ENCODE data around the gene ADAMTS2. TPM values are rescaled to one million over a fixed set of nuclear protein-coding genes. Genes with fewer than 3 reads are reported as not detected.
A peak's percentile ranks its signal among the peaks of the same experiment; 100 is the strongest.

Gene ADAMTS2
- total and polyA plus RNA-seq, 2 of the 8 experiments (the other 6 are each of a cell fraction or from before 2014, with no cell fraction given) = 6.6 to 7.3 TPM

- peak overlapping the region; percentile 31; the same call in 1 of the 2 replicates for H4K8ac ChIP-seq (ENCODE audit: extremely low read depth, insufficient read depth, low read length)
- H4K91ac ChIP-seq (replicated peaks; ENCODE audit: insufficient read length, low read length) = no peak overlapping the region
- peaks cover 0 to 17% (median 10%) of the 10 kb centered on the region in 4 experiments; a peak in 6 of 7 replicates for H3K4me1 ChIP-seq (replicated peaks in 1 of 4; ENCODE audit: control insufficient read depth in 3 of 4, insufficient read depth in 4 of 4, low read length in 3 of 4)
- no peaks in the 10 kb centered on the region for H3K36me3 ChIP-seq (ENCODE audit: control insufficient read depth in 2 of 4, insufficient read depth in 4 of 4, low read length in 3 of 4)
- H2BK120ac ChIP-seq (replicated peaks; ENCODE audit: low read depth, low read length) = no peak overlapping the region
- H3K27me3 ChIP-seq (replicated peaks in 1 of 4; ENCODE audit: control insufficient read depth in 3 of 4, extremely low read depth in 1 of 4, insufficient read depth in 3 of 4, low read length in 3 of 4) = no peaks in the 10 kb centered on the region
- no peaks in the 10 kb centered on the region for H3K79me1 ChIP-seq (ENCODE audit: low read depth, low read length)
- 0 out of 2 replicates have a peak overlapping the region, but pooled peaks have one; percentile 72 for H2BK15ac ChIP-seq (ENCODE audit: low read length)
- peak overlapping the region; percentile 39; the same call in 1 of the 2 replicates for H2AK5ac ChIP-seq (ENCODE audit: low read depth, low read length)
- H3K14ac ChIP-seq (ENCODE audit: insufficient read length) = no peak overlapping the region
- no peak overlapping the region for H3K18ac ChIP-seq (ENCODE audit: extremely low read depth, low read length)
- no peak overlapping the region for H3K9ac ChIP-seq (replicated peaks in 1 of 4; ENCODE audit: extremely low read depth in 1 of 4, low read depth in 3 of 4, low read length in 3 of 4)
- H3K79me2 ChIP-seq (ENCODE audit: control insufficient read depth in 1 of 2, insufficient read depth in 2 of 2, low read length in 2 of 2) = no peaks in the 10 kb centered on the region
- no peak overlapping the region for H3K4me2 ChIP-seq (ENCODE audit: insufficient read depth in 1 of 2, low read depth in 2 of 2, low read length in 2 of 2)
- no peaks in the 10 kb centered on the region for H4K20me1 ChIP-seq (replicated peaks in 1 of 2; ENCODE audit: control insufficient read depth in 1 of 2, insufficient read depth in 2 of 2, low read length in 2 of 2)
- no peak overlapping the region for H2BK12ac ChIP-seq (ENCODE audit: low read depth, low read length)
- CTCF ChIA-PET (ENCODE audit: partially characterized antibody) = interaction anchor here (0.9 to 8.3 kb wide), 13 partner anchors 13 to 229 kb away, joined by 3 to 94 read pairs (median 4); no protein-coding TSS in a partner anchor
- H4K5ac ChIP-seq (ENCODE audit: insufficient read length, low read depth, low read length) = no peak overlapping the region
- no peak overlapping the region for H3K56ac ChIP-seq (replicated peaks; ENCODE audit: insufficient read length, low read depth, low read length)
- POLR2A ChIA-PET (ENCODE audit: partially characterized antibody) = interaction anchor here (0.8 kb wide), 1 partner anchor 57 kb away, joined by 3 read pairs; no protein-coding TSS in a partner anchor
- no peak overlapping the region for H3K27ac ChIP-seq (ENCODE audit: low read depth, low read length)
- no peak for FAIRE-seq
- DNase-seq (ENCODE audit: low read depth in 1 of 2, low spot score in 2 of 2) = no peak
- no peak overlapping the region for H2BK5ac ChIP-seq (ENCODE audit: low read depth, low read length)
- no peaks in the 10 kb centered on the region for H3K9me3 ChIP-seq (ENCODE audit: insufficient read depth in 2 of 2, low read depth in 1 of 2, low read length in 1 of 2)
- H3K23ac ChIP-seq (ENCODE audit: insufficient read length) = no peak overlapping the region
- no peak overlapping the region for H2BK20ac ChIP-seq (ENCODE audit: low read length)
- no peak overlapping the region for H3K4me3 ChIP-seq (ENCODE audit: extremely low read depth in 1 of 4, insufficient read depth in 2 of 4, low read depth in 3 of 4, low read length in 4 of 4)
- H2AFZ ChIP-seq (ENCODE audit: low read length) = no peak overlapping the region
- H3K23me2 ChIP-seq (ENCODE audit: low read depth, low read length) = no peaks in the 10 kb centered on the region
- H3K4ac ChIP-seq (replicated peaks; ENCODE audit: insufficient read length, low read depth, low read length) = no peak overlapping the region
- 87% methylated on average over 10 of the region's 17 CpGs; no CpG with 5 or more reads in 1 of the 2 experiments for whole genome bisulfite sequencing, 2 experiments (ENCODE audit: extremely low coverage in 1 of 2, insufficient coverage in 1 of 2, insufficient read length in 1 of 2, insufficient replicate concordance in 2 of 2, low coverage in 1 of 2, low lambda C conversion rate in 2 of 2, missing lambda C conversion rate in 1 of 2)
- TF ChIP-seq CTCF (IDR thresholded peaks at IDR 0.05; ENCODE audit: control extremely low read depth in 1 of 3, insufficient read depth in 1 of 3, low read depth in 1 of 3, low read length in 3 of 3) = peak in 1 of 3 experiments; percentile 33; a peak in 2 of 4 replicates
- TF ChIP-seq FOSL1 (IDR thresholded peaks at IDR 0.05; ENCODE audit: insufficient read depth, low read depth, low read length) = no peak
- peak; percentile 47 to 49; a peak in 3 of 4 replicates for TF ChIP-seq RAD21 (IDR thresholded peaks at IDR 0.05 in 1 of 2, conservative IDR thresholded peaks at IDR 0.05 in 1 of 2; ENCODE audit: low read depth in 2 of 2, low read length in 2 of 2)
Observed at GRCh38 chr5:179267071-179267670, 78.1 kb downstream of the ADAMTS2 start.
